H1 (cell line): ENCODE results near the gene AQP7. TPM values are rescaled to one million over a fixed set of nuclear protein-coding genes. Genes with fewer than 3 reads are reported as not detected.

Experiments
- CTCF ChIA-PET: fragments of 300-600 bp; sonication (Branson Sonifier 250); formaldehyde crosslinking; loops from one replicate; lab custom pipeline; 2021; ENCODE audit not compliant: partially characterized antibody; lab: Charles Lee
- POLR2A ChIA-PET: fragments of 300-600 bp; sonication (Branson Sonifier 250); formaldehyde crosslinking; loops from one replicate; lab custom pipeline; 2021; ENCODE audit warnings: inconsistent platforms; ENCODE audit not compliant: partially characterized antibody; lab: Charles Lee
- DNase-seq, 2 experiments: peaks; one replicate each; pipeline versions ENCODE4 v3.0.0 to v3.0.0-alpha.2; 2010 to 2022; ENCODE audit warnings: low spot score in 2 of 2, low read depth in 1 of 2, mixed read lengths in 1 of 2
- FAIRE-seq: peaks from 2 replicates; lab custom pipeline; 2011; peaks lifted over from hg19 to GRCh38; lab: Jason Lieb, UNC
- H2AFZ ChIP-seq: 2 replicates; pipeline ENCODE4 v1.8.1; 2012; ENCODE audit warnings: low read length, inconsistent platforms
- H2AK5ac ChIP-seq: 2 replicates; pipeline ENCODE4 v1.6.1; 2013; ENCODE audit warnings: low read depth, low read length
- H2BK120ac ChIP-seq: replicated peaks from 2 replicates; pipeline ENCODE3; 2013; ENCODE audit warnings: low read depth, low read length, inconsistent platforms
- H2BK12ac ChIP-seq: 2 replicates; pipeline ENCODE4 v1.6.1; 2013; ENCODE audit warnings: low read depth, low read length
- H2BK15ac ChIP-seq: 2 replicates; pipeline ENCODE4 v1.6.1; 2013; ENCODE audit warnings: low read length
- H2BK20ac ChIP-seq: 2 replicates; pipeline ENCODE4 v1.6.1; 2013; ENCODE audit warnings: low read length
- H2BK5ac ChIP-seq: 2 replicates; pipeline ENCODE4 v1.6.1; 2013; ENCODE audit warnings: low read depth, low read length
- H3K14ac ChIP-seq: 2 replicates; pipeline ENCODE4 v1.6.1; 2013; ENCODE audit warnings: inconsistent platforms; ENCODE audit not compliant: insufficient read length
- H3K18ac ChIP-seq: 2 replicates; pipeline ENCODE4 v1.6.1; 2013; ENCODE audit warnings: low read length; ENCODE audit errors: extremely low read depth
- H3K23ac ChIP-seq: 2 replicates; pipeline ENCODE4 v1.6.1; 2013; ENCODE audit warnings: inconsistent platforms; ENCODE audit not compliant: insufficient read length
- H3K23me2 ChIP-seq: 2 replicates; pipeline ENCODE4 v1.6.1; 2013; ENCODE audit warnings: low read depth, low read length
- H3K27ac ChIP-seq: 2 replicates; pipeline ENCODE4 v1.6.1; 2011; ENCODE audit warnings: low read depth, low read length, inconsistent platforms
- H3K27me3 ChIP-seq, 4 experiments: replicated peaks in 1 of 4; 1 replicate in 1 of 4; 2 replicates in 3 of 4; pipeline versions ENCODE4 v1.6.1 to v1.8.1; 2011 to 2013; ENCODE audit warnings: low read length in 3 of 4, mild to moderate bottlenecking in 3 of 4, inconsistent platforms in 2 of 4, mixed read lengths in 2 of 4, moderate library complexity in 1 of 4; ENCODE audit not compliant: control insufficient read depth in 3 of 4, insufficient read depth in 3 of 4; ENCODE audit errors: extremely low read depth in 1 of 4
- H3K36me3 ChIP-seq, 4 experiments: 2 replicates each; pipeline versions ENCODE4 v1.6.1 to v1.8.1; 2011 to 2013; ENCODE audit warnings: mild to moderate bottlenecking in 4 of 4, low read length in 3 of 4, moderate library complexity in 2 of 4, control low read depth in 1 of 4, inconsistent platforms in 1 of 4; ENCODE audit not compliant: insufficient read depth in 4 of 4, control insufficient read depth in 2 of 4
- H3K4ac ChIP-seq: replicated peaks from 2 replicates; pipeline ENCODE3; 2013; ENCODE audit warnings: low read length, low read depth, mixed read lengths, inconsistent platforms; ENCODE audit not compliant: insufficient read length
- H3K4me1 ChIP-seq, 4 experiments: replicated peaks in 1 of 4; 1 replicate in 1 of 4; 2 replicates in 3 of 4; pipeline versions ENCODE4 v1.6.1 to v1.8.1; 2011 to 2013; ENCODE audit warnings: low read length in 3 of 4, inconsistent platforms in 2 of 4, mixed read lengths in 1 of 4; ENCODE audit not compliant: insufficient read depth in 4 of 4, control insufficient read depth in 3 of 4
- H3K4me2 ChIP-seq, 2 experiments: 2 replicates each; pipeline versions ENCODE4 v1.6.1 to v1.8.1; 2011 to 2013; ENCODE audit warnings: low read depth in 2 of 2, low read length in 2 of 2, control low read depth in 1 of 2, inconsistent platforms in 1 of 2, mild to moderate bottlenecking in 1 of 2; ENCODE audit not compliant: insufficient read depth in 1 of 2
- H3K4me3 ChIP-seq, 4 experiments: fragments of 200-600, 300-600 bp in 1 of 4; sonication (generic), shearing (Covaris generic), sonication (Bioruptor Twin) in 1 of 4; 2 replicates each; pipeline versions ENCODE4 v1.5.1 to v1.8.1; 2011 to 2016; ENCODE audit warnings: low read length in 4 of 4, low read depth in 3 of 4, control low read depth in 2 of 4, inconsistent platforms in 2 of 4, mild to moderate bottlenecking in 2 of 4, mixed read lengths in 1 of 4, moderate library complexity in 1 of 4; ENCODE audit not compliant: insufficient read depth in 2 of 4; ENCODE audit errors: extremely low read depth in 1 of 4
- H3K56ac ChIP-seq: replicated peaks from 2 replicates; pipeline ENCODE3; 2013; ENCODE audit warnings: low read depth, mild to moderate bottlenecking, mixed read lengths, low read length, inconsistent platforms; ENCODE audit not compliant: insufficient read length
- H3K79me1 ChIP-seq: 2 replicates; pipeline ENCODE4 v1.6.1; 2013; ENCODE audit warnings: low read depth, low read length, control low read depth
- H3K79me2 ChIP-seq, 2 experiments: 2 replicates each; pipeline versions ENCODE4 v1.6.1 to v1.8.1; 2012 to 2013; ENCODE audit warnings: low read length in 2 of 2, mild to moderate bottlenecking in 2 of 2, inconsistent platforms in 1 of 2; ENCODE audit not compliant: insufficient read depth in 2 of 2, control insufficient read depth in 1 of 2
- H3K9ac ChIP-seq, 4 experiments: replicated peaks in 1 of 4; 1 replicate in 1 of 4; 2 replicates in 3 of 4; pipeline versions ENCODE4 v1.6.1 to v1.8.1; 2011 to 2013; ENCODE audit warnings: low read depth in 3 of 4, low read length in 3 of 4, control low read depth in 2 of 4, mild to moderate bottlenecking in 2 of 4, moderate library complexity in 2 of 4, inconsistent platforms in 1 of 4; ENCODE audit errors: extremely low read depth in 1 of 4
- H3K9me3 ChIP-seq, 2 experiments: 2 replicates each; pipeline versions ENCODE4 v1.6.1 to v1.8.1; 2012 to 2013; ENCODE audit warnings: mild to moderate bottlenecking in 2 of 2, moderate library complexity in 2 of 2, control low read depth in 1 of 2, inconsistent platforms in 1 of 2, low read depth in 1 of 2, low read length in 1 of 2, mixed read lengths in 1 of 2; ENCODE audit not compliant: insufficient read depth in 2 of 2
- H4K20me1 ChIP-seq, 2 experiments: replicated peaks in 1 of 2; 2 replicates each; pipeline versions ENCODE3 to v1.8.1; 2011 to 2013; ENCODE audit warnings: inconsistent platforms in 2 of 2, low read length in 2 of 2, mild to moderate bottlenecking in 1 of 2; ENCODE audit not compliant: insufficient read depth in 2 of 2, control insufficient read depth in 1 of 2
- H4K5ac ChIP-seq: 2 replicates; pipeline ENCODE4 v1.6.1; 2013; ENCODE audit warnings: low read length, low read depth, mixed read lengths, inconsistent platforms; ENCODE audit not compliant: insufficient read length
- H4K8ac ChIP-seq: 2 replicates; pipeline ENCODE4 v1.8.0; 2013; ENCODE audit warnings: mild to moderate bottlenecking, moderate library complexity, low read length, inconsistent platforms; ENCODE audit not compliant: insufficient read depth; ENCODE audit errors: extremely low read depth
- H4K91ac ChIP-seq: replicated peaks from 2 replicates; pipeline ENCODE3; 2013; ENCODE audit warnings: low read length, mixed read lengths, inconsistent platforms; ENCODE audit not compliant: insufficient read length
- BACH1 ChIP-seq: IDR thresholded peaks from 2 replicates; pipeline ENCODE4 v1.6.1; 2012; ENCODE audit warnings: low read length, improper control_type of control experiment
- CBX5 ChIP-seq: fragments of 300-800, 300-1000 bp; sonication (generic); IDR thresholded peaks from 2 replicates; pipeline ENCODE4 v1.7.1; 2016; ENCODE audit warnings: antibody characterized with exemption, low read length, low read depth
- EP300 ChIP-seq, 2 experiments: IDR thresholded peaks; 1 replicate in 1 of 2; 2 replicates in 1 of 2; pipeline ENCODE4 v1.6.1; 2011 to 2012; ENCODE audit warnings: low read depth in 2 of 2, low read length in 2 of 2, mild to moderate bottlenecking in 2 of 2, borderline replicate concordance in 1 of 2, inconsistent platforms in 1 of 2, moderate library complexity in 1 of 2
- EZH2 ChIP-seq: fragments of 200-600 bp; sonication (generic); IDR thresholded peaks from 2 replicates; pipeline ENCODE4 v1.7.1; 2012; ENCODE audit warnings: low read depth, mild to moderate bottlenecking, moderate library complexity, low read length, inconsistent platforms; ENCODE audit not compliant: severe bottlenecking
- GABPA ChIP-seq: IDR thresholded peaks from 2 replicates; pipeline ENCODE4 v1.6.1; 2011; ENCODE audit warnings: mild to moderate bottlenecking, low read length, moderate library complexity, borderline replicate concordance; ENCODE audit not compliant: insufficient read depth
- GTF2F1 ChIP-seq: IDR thresholded peaks from 2 replicates; pipeline ENCODE4 v1.6.1; 2012; ENCODE audit warnings: low read depth, low read length, improper control_type of control experiment, borderline replicate concordance
- JUN ChIP-seq: IDR thresholded peaks from 2 replicates; pipeline ENCODE4 v1.6.1; 2011; ENCODE audit warnings: low read depth, mild to moderate bottlenecking, improper control_type of control experiment, low read length
- MAX ChIP-seq: IDR thresholded peaks from 2 replicates; pipeline ENCODE4 v1.6.1; 2012; ENCODE audit warnings: inconsistent platforms
- POLR2AphosphoS5 ChIP-seq: IDR thresholded peaks from 2 replicates; pipeline ENCODE4 v1.6.1; 2011; ENCODE audit warnings: low read depth, low read length
- SIRT6 ChIP-seq: IDR thresholded peaks from one replicate; pipeline ENCODE4 v1.7.1; 2012; ENCODE audit warnings: low read length, inconsistent platforms
- SP4 ChIP-seq: IDR thresholded peaks from 2 replicates; pipeline ENCODE4 v1.6.1; 2012; ENCODE audit warnings: low read length, inconsistent platforms
- SRF ChIP-seq: IDR thresholded peaks from 2 replicates; pipeline ENCODE4 v1.6.1; 2011; ENCODE audit warnings: mild to moderate bottlenecking, low read depth, low read length, moderate library complexity
- SUZ12 ChIP-seq: fragments of 200-600 bp; sonication (generic); IDR thresholded peaks from 2 replicates; pipeline ENCODE4 v1.6.1; 2012; ENCODE audit warnings: mild to moderate bottlenecking, inconsistent platforms, low read length, moderate library complexity, mixed read lengths
- TEAD4 ChIP-seq: IDR thresholded peaks from 2 replicates; pipeline ENCODE4 v1.6.1; 2012; ENCODE audit warnings: low read depth, low read length, inconsistent platforms, mixed read lengths
- WGBS, 2 experiments: shearing (Covaris generic) in 1 of 2; methylation state at CpG; one replicate each; pipeline versions ENCODE4 v1.1.6 to v1.1.7; 2013 to 2015; ENCODE audit warnings: low lambda C conversion rate in 2 of 2, mixed read lengths in 2 of 2, inconsistent platforms in 1 of 2, low coverage in 1 of 2, missing lambda C conversion rate in 1 of 2; ENCODE audit not compliant: insufficient replicate concordance in 2 of 2, insufficient coverage in 1 of 2, insufficient read length in 1 of 2; ENCODE audit errors: extremely low coverage in 1 of 2, missing lambda C conversion rate in 1 of 2; 5-methylcytosine and 5-hydroxymethylcytosine counted together
- polyA plus RNA-seq, 7 experiments: library from polyadenylated mRNA; depleted of rRNA in 3 of 7; stranded (reverse) in 5 of 7; unstranded in 2 of 7; fragments of >200 nt in 5 of 7; fragments of 200-250 nt in 2 of 7; gene quantifications; 1 replicate in 5 of 7; 2 replicates in 1 of 7; 4 replicates in 1 of 7; pipeline versions ENCODE4 v1.2.1 to v1.2.3, GENCODE V29; 2011 to 2013; ENCODE audit warnings: missing spikeins in 2 of 7, mixed read lengths in 2 of 7
- total RNA-seq: library from RNA; stranded (reverse); fragmentation: NEBNext Ultra II Directional; extraction: Animal tissue kit (Norgen Biotek cat#: 25700); gene quantifications from 2 replicates; pipeline ENCODE4 v1.2.1, GENCODE V29; 2021

Gene AQP7
- total and polyA plus RNA-seq, 2 of the 8 experiments (the other 6 are each of a cell fraction or from before 2014, with no cell fraction given): not detected

- no peaks in the 10 kb centered on the region; a peak in 1 of 7 replicates for H3K27me3 ChIP-seq
- no peak overlapping the region for H3K27ac ChIP-seq
- H3K36me3 ChIP-seq: no peaks in the 10 kb centered on the region
- H2BK15ac ChIP-seq: no peak overlapping the region
- no peak overlapping the region for H3K9ac ChIP-seq
- H3K4me3 ChIP-seq: no peak overlapping the region
- H3K4ac ChIP-seq: no peak overlapping the region
- H3K23me2 ChIP-seq: no peaks in the 10 kb centered on the region
- H3K4me2 ChIP-seq: no peak overlapping the region
- no peak overlapping the region for H2BK5ac ChIP-seq
- no peak overlapping the region for H2AK5ac ChIP-seq
- no peak overlapping the region for H3K18ac ChIP-seq
- no peak overlapping the region for H4K5ac ChIP-seq
- no peaks in the 10 kb centered on the region for H3K79me1 ChIP-seq
- H3K79me2 ChIP-seq: no peaks in the 10 kb centered on the region
- FAIRE-seq (no peak), DNase-seq (no peak)
- H3K23ac ChIP-seq: no peak overlapping the region
- 88% methylated on average over 8 of the region's 8 CpGs; no CpG with 5 or more reads in 1 of the 2 experiments for WGBS, 2 experiments
- no peaks in the 10 kb centered on the region for H4K20me1 ChIP-seq
- no peak overlapping the region for H4K91ac ChIP-seq
- H3K14ac ChIP-seq: no peak overlapping the region
- H2BK20ac ChIP-seq: no peak overlapping the region; the same call in 1 of the 2 replicates
- H2BK120ac ChIP-seq: no peak overlapping the region
- 0 out of 2 replicates have a peak overlapping the region, but pooled peaks have one; percentile 27 for H2BK12ac ChIP-seq
- H3K4me1 ChIP-seq: peaks cover 0 to 5% (median 0%) of the 10 kb centered on the region in 4 experiments; a peak in 3 of 7 replicates
- H3K9me3 ChIP-seq: no peaks in the 10 kb centered on the region
- no peak overlapping the region for H2AFZ ChIP-seq
- no peak overlapping the region for H4K8ac ChIP-seq
- ChIA-PET POLR2A (no interaction called here), CTCF (interaction anchor here (0.8 to 9.1 kb wide), 7 partner anchors 9 to 62 kb away, joined by 3 to 63 read pairs (median 6); partner anchors contain the start of gene AQP3)
- H3K56ac ChIP-seq: no peak overlapping the region
- TF ChIP-seq CBX5 (no peak), JUN (no peak), SP4 (no peak), POLR2AphosphoS5 (no peak), SUZ12 (no peak), SRF (no peak), EP300 (IDR thresholded peaks at IDR 0.05; ENCODE audit: borderline replicate concordance in 1 of 2, low read depth in 2 of 2, low read length in 2 of 2) (no peak), MAX (no peak), TEAD4 (no peak), GABPA (no peak), GTF2F1 (no peak), EZH2 (no peak), BACH1 (no peak), SIRT6 (no peak)
Measured at GRCh38 chr9:33435821-33436277, 33.5 kb upstream of the AQP7 start.
